Esophagus (tissue), 2 donors: ENCODE measurements around the gene CADM2. TPM values are rescaled to one million over a fixed set of nuclear protein-coding genes. Genes with fewer than 3 reads are reported as not detected.

ENCODE experiments used
- H3K27ac ChIP-seq, 2 donors: one replicate each; pipeline ENCODE4 v1.5.1; 2013; ENCODE audit warnings: low read depth in 2 of 2, mild to moderate bottlenecking in 2 of 2, inconsistent platforms in 1 of 2, low read length in 1 of 2, moderate library complexity in 1 of 2
- H3K27me3 ChIP-seq, 2 donors: one replicate each; pipeline ENCODE4 v1.6.1; 2013; ENCODE audit warnings: low read length in 2 of 2, control low read depth in 1 of 2, mild to moderate bottlenecking in 1 of 2; ENCODE audit not compliant: insufficient read depth in 2 of 2, control insufficient read depth in 1 of 2
- H3K36me3 ChIP-seq, 2 donors: one replicate each; pipeline ENCODE4 v1.6.1; 2013; ENCODE audit warnings: low read length in 1 of 2; ENCODE audit not compliant: control insufficient read depth in 2 of 2, insufficient read depth in 2 of 2
- H3K4me1 ChIP-seq, 2 donors: one replicate each; pipeline ENCODE4 v1.6.1; 2013; ENCODE audit warnings: low read length in 1 of 2; ENCODE audit not compliant: control insufficient read depth in 2 of 2, insufficient read depth in 2 of 2
- H3K4me3 ChIP-seq, 2 donors: one replicate each; pipeline ENCODE4 v1.5.1; 2013; ENCODE audit warnings: low read length in 2 of 2, mild to moderate bottlenecking in 2 of 2, low read depth in 1 of 2, moderate library complexity in 1 of 2
- H3K9me3 ChIP-seq, 2 donors: one replicate each; pipeline ENCODE4 v1.6.1; 2013; ENCODE audit warnings: mild to moderate bottlenecking in 2 of 2, low read depth in 1 of 2, low read length in 1 of 2, moderate library complexity in 1 of 2; ENCODE audit not compliant: control insufficient read depth in 2 of 2, insufficient read depth in 1 of 2
- WGBS, 2 donors: extraction: QIAGEN DNeasy Blood & Tissue Kit; methylation state at CpG; one replicate each; pipeline ENCODE4 v1.1.7; 2013; 5-methylcytosine and 5-hydroxymethylcytosine counted together
- polyA plus RNA-seq, 2 donors: library from polyadenylated mRNA; stranded (reverse); fragments of 200-250 nt; gene quantifications; one replicate each; pipeline ENCODE4 v1.2.3, GENCODE V29; 2013
- donor health status: healthy with polysubstance abuse.
- donor health status: Bipolar disorder and iron deficiency.

The CADM2 gene
- polyA plus RNA-seq, 2 donors, result 0.12 to 0.25 TPM

GRCh38 chr3:84980011-84980410 lies 21.2 kb downstream of the CADM2 start:
- H3K36me3 ChIP-seq, result no peaks in the 10 kb centered on the region
- H3K4me3 ChIP-seq, result no peak overlapping the region
- no peak overlapping the region for H3K27ac ChIP-seq
- no peaks in the 10 kb centered on the region for H3K27me3 ChIP-seq
- 23 to 26% methylated on average over 3 of the region's 3 CpGs for WGBS, 2 donors
- no peaks in the 10 kb centered on the region for H3K9me3 ChIP-seq
- H3K4me1 ChIP-seq, result no peaks in the 10 kb centered on the region

DNA sequence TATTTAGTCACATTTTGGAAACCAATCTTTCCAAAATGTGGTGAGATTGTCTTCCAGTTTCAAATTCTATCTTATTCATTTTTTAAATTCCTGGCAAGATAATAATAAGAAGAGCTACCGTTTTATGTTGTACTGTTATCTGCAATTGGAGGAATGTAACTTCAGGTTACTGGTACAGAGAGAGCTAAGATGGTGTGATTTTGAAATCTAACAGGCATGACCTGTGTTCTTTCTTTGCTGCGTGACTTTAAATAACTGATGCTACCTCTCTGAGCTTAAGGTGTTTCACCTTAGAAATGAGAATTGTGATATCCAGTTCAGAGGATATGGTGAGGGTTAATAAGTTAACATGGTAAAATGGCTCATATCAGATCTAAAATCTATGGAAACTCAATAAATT lies 21.7 kb downstream of the CADM2 start:
- Histone ChIP-seq H3K4me3 (no peak overlapping the region), H3K4me1 (no peaks in the 10 kb centered on the region), H3K27ac (no peak overlapping the region), H3K36me3 (no peaks in the 10 kb centered on the region), H3K9me3 (no peaks in the 10 kb centered on the region), H3K27me3 (no peaks in the 10 kb centered on the region)
- WGBS, 2 donors, result 60 to 75% methylated on average over 2 of the region's 2 CpGs

DNA sequence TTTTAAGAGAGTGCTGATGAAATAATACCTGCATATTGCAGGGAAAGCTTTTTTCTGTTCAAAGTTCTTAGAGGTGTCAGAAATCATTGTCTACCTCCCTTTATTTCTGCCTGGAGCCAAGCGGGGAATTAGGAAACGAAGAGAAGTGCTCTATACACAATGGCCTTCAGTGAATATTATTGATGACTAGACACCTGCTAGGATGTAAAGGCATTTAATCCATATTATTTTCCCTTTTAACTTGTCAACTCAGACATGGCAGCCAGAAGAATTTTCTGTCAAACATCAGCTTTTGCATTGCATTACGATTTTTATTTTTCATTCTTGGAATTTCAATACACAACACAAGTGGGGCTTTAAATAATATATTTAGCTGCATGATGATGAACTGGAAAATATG lies 24.7 kb downstream of the CADM2 start:
- H3K4me3 ChIP-seq, result no peak overlapping the region
- 81 to 86% methylated on average over 3 of the region's 3 CpGs for WGBS, 2 donors
- no peaks in the 10 kb centered on the region for H3K4me1 ChIP-seq
- H3K27ac ChIP-seq, result no peak overlapping the region
- no peaks in the 10 kb centered on the region for H3K9me3 ChIP-seq
- H3K36me3 ChIP-seq, result no peaks in the 10 kb centered on the region
- no peaks in the 10 kb centered on the region for H3K27me3 ChIP-seq

DNA sequence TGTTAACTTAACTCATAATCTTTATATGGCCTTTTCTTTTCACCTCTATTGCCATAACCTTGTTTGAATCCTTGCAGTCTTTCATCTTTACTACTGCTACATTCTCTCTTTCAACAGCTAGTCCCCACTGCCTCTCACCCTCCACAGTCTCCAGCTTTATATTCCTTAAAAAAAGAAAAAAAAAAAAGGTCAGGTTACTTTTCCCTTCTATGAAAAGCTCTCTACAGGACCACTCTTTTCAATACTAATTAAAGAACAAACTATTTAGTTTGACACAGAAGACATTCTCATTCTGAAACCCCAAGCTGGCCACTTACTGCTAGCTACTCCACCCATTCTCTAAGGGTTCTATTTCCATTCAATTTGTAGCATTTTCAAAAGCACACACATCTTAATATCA lies 25.6 kb downstream of the CADM2 start:
- no peaks in the 10 kb centered on the region for H3K36me3 ChIP-seq
- no peaks in the 10 kb centered on the region for H3K4me1 ChIP-seq
- no peaks in the 10 kb centered on the region for H3K27me3 ChIP-seq
- no peak overlapping the region for H3K27ac ChIP-seq
- no peaks in the 10 kb centered on the region for H3K9me3 ChIP-seq
- no peak overlapping the region for H3K4me3 ChIP-seq

- Histone ChIP-seq H3K9me3 (no peaks in the 10 kb centered on the region), H3K27ac (no peak overlapping the region)
- 80 to 81% methylated on average over 1 of the region's 1 CpG for WGBS, 2 donors
These were observed 27.0 kb downstream of the CADM2 start for GRCh38 chr3:84985795-84986194.

GRCh38 chr3:84987706-84988504 lies 29.1 kb downstream of the CADM2 start:
- no peaks in the 10 kb centered on the region for H3K36me3 ChIP-seq
- 69 to 70% methylated on average over 3 of the region's 3 CpGs for WGBS, 2 donors
- no peaks in the 10 kb centered on the region for H3K4me1 ChIP-seq
- no peaks in the 10 kb centered on the region for H3K27me3 ChIP-seq
- H3K27ac ChIP-seq, result no peak overlapping the region
- no peak overlapping the region for H3K4me3 ChIP-seq
- no peaks in the 10 kb centered on the region for H3K9me3 ChIP-seq

More at GRCh38 chr3:84985795-84986194, 27.0 kb downstream of the CADM2 start:
- Histone ChIP-seq H3K36me3 (no peaks in the 10 kb centered on the region), H3K4me3 (no peak overlapping the region), H3K27me3 (no peaks in the 10 kb centered on the region), H3K4me1 (no peaks in the 10 kb centered on the region)

DNA sequence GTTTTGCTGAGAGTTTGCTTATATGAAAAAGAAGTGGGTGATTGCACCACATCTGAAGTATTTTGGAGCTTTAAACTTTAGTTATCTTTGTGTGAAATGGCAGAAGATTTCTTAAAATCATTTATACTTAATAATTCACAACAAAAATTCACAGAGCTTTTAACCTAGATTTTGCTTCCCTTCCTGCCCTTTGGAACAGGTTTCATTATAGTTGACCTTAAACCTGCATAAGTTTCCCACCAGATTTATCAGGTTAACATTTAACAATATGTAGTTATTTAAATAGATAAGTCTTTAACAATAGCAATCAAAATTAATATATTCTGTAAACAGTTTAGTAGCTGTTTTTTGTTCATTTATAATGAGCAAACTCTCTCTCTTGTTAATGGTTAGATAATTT lies 30.3 kb downstream of the CADM2 start:
- Histone ChIP-seq H3K27me3 (no peaks in the 10 kb centered on the region), H3K36me3 (no peaks in the 10 kb centered on the region), H3K4me1 (no peaks in the 10 kb centered on the region), H3K27ac (no peak overlapping the region), H3K4me3 (no peak overlapping the region), H3K9me3 (no peaks in the 10 kb centered on the region)

DNA sequence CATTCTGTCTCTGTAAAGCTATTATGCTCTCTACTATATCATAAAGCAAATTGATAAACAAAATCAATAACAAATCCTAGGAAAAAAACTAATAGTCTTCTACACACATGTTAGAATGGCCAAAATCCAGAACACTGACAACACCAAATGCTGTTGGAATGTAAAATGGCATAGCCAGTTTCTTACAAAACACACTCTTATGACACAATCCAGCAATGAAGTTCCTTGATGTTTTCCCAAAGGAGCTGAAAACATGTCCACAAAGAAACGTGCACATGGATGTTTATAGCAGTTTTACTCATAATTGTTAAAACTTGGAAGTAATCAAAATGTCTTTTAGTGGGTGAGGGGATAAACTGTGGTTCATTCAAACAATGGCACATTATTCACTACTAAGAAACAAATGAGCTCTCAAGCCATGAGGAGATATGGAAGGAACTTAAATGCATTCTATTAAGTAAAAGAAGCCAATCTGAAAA lies 32.7 kb downstream of the CADM2 start:
- H3K36me3 ChIP-seq, result no peaks in the 10 kb centered on the region
- WGBS, 2 donors, result 34 to 36% methylated on average over 1 of the region's 1 CpG
- no peaks in the 10 kb centered on the region for H3K9me3 ChIP-seq
- H3K27me3 ChIP-seq, result no peaks in the 10 kb centered on the region
- no peak overlapping the region for H3K4me3 ChIP-seq
- no peak overlapping the region for H3K27ac ChIP-seq
- H3K4me1 ChIP-seq, result no peaks in the 10 kb centered on the region

GRCh38 chr3:84993956-84994355 lies 35.2 kb downstream of the CADM2 start:
- WGBS, 2 donors, result 61 to 66% methylated on average over 4 of the region's 4 CpGs
- no peaks in the 10 kb centered on the region for H3K36me3 ChIP-seq
- no peaks in the 10 kb centered on the region for H3K9me3 ChIP-seq
- no peak overlapping the region for H3K4me3 ChIP-seq
- H3K27me3 ChIP-seq, result no peaks in the 10 kb centered on the region
- no peaks in the 10 kb centered on the region for H3K4me1 ChIP-seq
- no peak overlapping the region for H3K27ac ChIP-seq

- H3K27ac ChIP-seq, result no peak overlapping the region
- 47% methylated on average over 3 of the region's 3 CpGs for WGBS, 2 donors
- no peaks in the 10 kb centered on the region for H3K27me3 ChIP-seq
- no peaks in the 10 kb centered on the region for H3K36me3 ChIP-seq
- no peaks in the 10 kb centered on the region for H3K4me1 ChIP-seq
- H3K4me3 ChIP-seq, result no peak overlapping the region
- no peaks in the 10 kb centered on the region for H3K9me3 ChIP-seq
These were observed 39.8 kb downstream of the CADM2 start for GRCh38 chr3:84998545-84998944.
